SU-DHL-6 (cell line): ENCODE measurements around the gene VSTM2B.
"Not testable (repeated sequence)": the region's sequence is repeated elsewhere in the genome, so short reads cannot be mapped to it uniquely, and the experiment has no call there.

Experiments used
- H2AFZ ChIP-seq: fragments of 200-600 bp; sonication (generic); 2 replicates; pipeline ENCODE4 v1.6.1; 2014; ENCODE audit warnings: low read depth, mild to moderate bottlenecking, moderate library complexity, mixed read lengths, antibody characterized with exemption, low read length; ENCODE audit not compliant: severe bottlenecking
- H3F3A ChIP-seq: fragments of 200-600 bp; shearing (Covaris generic); 2 replicates; pipeline ENCODE4 v1.6.0; 2016; ENCODE audit warnings: antibody characterized with exemption, mild to moderate bottlenecking; ENCODE audit not compliant: insufficient read depth
- H3K27ac ChIP-seq: fragments of 200-600 bp; sonication (generic); 2 replicates; pipeline ENCODE4 v1.5.1; 2016; ENCODE audit warnings: low read depth, mild to moderate bottlenecking, low read length, moderate library complexity, mixed read lengths
- H3K27me3 ChIP-seq: fragments of 200-600 bp; sonication (generic), shearing (Covaris generic); 2 replicates; pipeline ENCODE4 v1.6.0; 2014; ENCODE audit warnings: mild to moderate bottlenecking, low read length
- H3K36me3 ChIP-seq: fragments of 200-600 bp; sonication (generic); 2 replicates; pipeline ENCODE4 v1.6.1; 2014; ENCODE audit warnings: mild to moderate bottlenecking, low read length, mixed read lengths
- H3K4me2 ChIP-seq: fragments of 300-600, 200-600 bp; shearing (Covaris generic), sonication (generic); 2 replicates; pipeline ENCODE4 v1.6.0; 2014; ENCODE audit warnings: low read length, low read depth, mild to moderate bottlenecking; ENCODE audit not compliant: poor library complexity, severe bottlenecking
- H3K4me3 ChIP-seq: fragments of 200-600 bp; sonication (generic); 2 replicates; pipeline ENCODE4 v1.5.1; 2014; ENCODE audit warnings: antibody characterized with exemption, low read length, mild to moderate bottlenecking, mixed read lengths; ENCODE audit not compliant: insufficient read depth, poor library complexity, severe bottlenecking
- H3K79me2 ChIP-seq: fragments of 200-600 bp; sonication (generic); 2 replicates; pipeline ENCODE4 v1.6.1; 2014; ENCODE audit warnings: mild to moderate bottlenecking, low read length, moderate library complexity; ENCODE audit not compliant: insufficient read depth
- H3K9ac ChIP-seq: fragments of 200-600 bp; sonication (generic); 2 replicates; pipeline ENCODE4 v1.7.0; 2014; ENCODE audit warnings: mild to moderate bottlenecking, low read length
- H3K9me2 ChIP-seq: fragments of 200-600 bp; sonication (generic); replicated peaks from 2 replicates; pipeline ENCODE4 v1.6.1; 2014; ENCODE audit warnings: low read length; ENCODE audit not compliant: insufficient read depth
- H3K9me3 ChIP-seq: fragments of 200-600 bp; sonication (generic); 2 replicates; pipeline ENCODE4 v1.6.1; 2014; ENCODE audit warnings: low read length, mixed read lengths; ENCODE audit not compliant: insufficient read depth
- H4K20me1 ChIP-seq: fragments of 200-600 bp; sonication (generic); 2 replicates; pipeline ENCODE4 v1.6.1; 2014; ENCODE audit warnings: low read depth, mild to moderate bottlenecking, antibody characterized with exemption, low read length, moderate library complexity, mixed read lengths
- EZH2phosphoT487 ChIP-seq: fragments of 200-600 bp; sonication (generic), shearing (Covaris generic); conservative IDR thresholded peaks from 2 replicates; pipeline ENCODE4 v1.6.1; 2018; ENCODE audit warnings: mild to moderate bottlenecking, antibody characterized with exemption, low read length, moderate library complexity, mixed read lengths
- TF ChIP-seq, protein P1 (sequence below): fragments of 200-600 bp; sonication (generic); IDR thresholded peaks from one replicate; pipeline ENCODE4 v1.5.1; 2017; ENCODE audit warnings: antibody characterized with exemption, mild to moderate bottlenecking, low read length, moderate library complexity; ENCODE audit not compliant: insufficient read depth, poor library complexity, severe bottlenecking

The VSTM2B gene

DNA sequence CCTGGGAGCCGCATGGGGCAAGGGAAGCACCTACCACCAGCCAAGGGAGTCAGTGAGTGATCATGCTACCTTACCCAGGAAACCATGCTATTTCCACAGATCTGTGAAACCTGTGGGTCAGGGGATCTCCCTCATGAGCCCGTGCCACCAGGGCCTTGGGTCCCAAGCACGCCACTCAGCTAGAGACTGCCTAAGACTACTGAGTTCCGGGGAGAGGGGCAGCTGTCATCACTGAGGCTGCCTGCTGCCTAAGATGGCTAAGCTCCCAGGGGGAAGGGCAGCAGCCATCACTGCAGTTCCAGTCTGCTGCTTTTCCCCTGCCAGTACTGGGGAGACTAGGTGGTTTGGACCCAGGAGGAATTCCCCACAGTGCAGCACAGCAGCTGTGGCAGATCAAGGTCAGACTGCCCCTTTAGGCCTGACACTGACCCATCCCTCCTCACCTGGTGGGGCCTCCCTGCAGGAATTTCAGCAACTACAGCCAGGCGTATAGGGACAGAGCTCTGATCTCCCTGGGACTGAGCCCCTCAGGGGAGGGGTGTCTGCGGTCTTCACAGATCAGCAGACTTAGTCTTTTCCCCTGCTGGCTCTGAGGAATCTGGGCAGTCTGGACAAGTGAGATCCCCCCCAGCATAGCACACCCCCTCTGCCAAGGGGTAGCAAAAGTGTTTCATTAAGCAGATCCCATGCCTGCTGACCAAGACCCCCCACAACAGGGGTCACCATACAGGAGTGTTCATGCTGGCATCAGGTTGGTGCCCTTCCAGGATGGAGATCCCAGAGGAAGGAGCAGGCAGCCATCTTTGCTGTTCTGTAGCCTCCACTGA, 26.9 kb downstream of the VSTM2B start:
- no peak overlapping the region for H3K4me2 ChIP-seq
- H3K9me3 ChIP-seq: no peaks in the 10 kb centered on the region

DNA sequence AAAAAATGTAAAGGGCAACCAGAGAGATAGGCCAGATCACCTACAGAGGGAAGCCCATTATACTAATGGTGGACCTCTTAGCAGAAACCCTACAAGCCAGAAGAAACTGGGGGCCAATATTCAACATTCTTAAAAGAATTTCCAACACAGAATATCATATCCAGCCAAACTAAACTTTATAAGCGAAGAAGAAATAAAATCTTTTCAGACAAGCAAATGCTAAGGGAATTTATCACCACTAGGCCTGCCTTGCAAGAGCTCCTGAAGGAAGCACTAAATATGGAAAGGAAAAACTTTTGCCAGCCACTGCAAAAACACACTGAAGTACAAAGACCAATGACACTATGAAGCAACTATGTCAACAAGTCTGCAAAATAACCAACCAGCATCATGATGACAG, 28.4 kb downstream of the VSTM2B start:
- Histone ChIP-seq H3K27me3 (no peaks in the 10 kb centered on the region), H3F3A (no peaks in the 10 kb centered on the region), H3K36me3 (no peaks in the 10 kb centered on the region), H3K4me2 (no peak overlapping the region), H3K9me2 (no peaks in the 10 kb centered on the region), H4K20me1 (no peaks in the 10 kb centered on the region), H2AFZ (no peak overlapping the region), H3K27ac (no peak overlapping the region), H3K79me2 (no peaks in the 10 kb centered on the region), H3K4me3 (no peak overlapping the region), H3K9ac (no peak overlapping the region), H3K9me3 (no peaks in the 10 kb centered on the region)
- TF ChIP-seq EZH2phosphoT487: no peak

More for the DNA sequence above, 26.9 kb downstream of the VSTM2B start:
- Histone ChIP-seq H3K9me2 (no peaks in the 10 kb centered on the region), H3K27me3 (no peaks in the 10 kb centered on the region), H3K27ac (no peak overlapping the region), H2AFZ (no peak overlapping the region), H3F3A (no peaks in the 10 kb centered on the region), H3K36me3 (no peaks in the 10 kb centered on the region), H3K79me2 (no peaks in the 10 kb centered on the region), H3K9ac (no peak overlapping the region), H3K4me3 (no peak overlapping the region), H4K20me1 (no peaks in the 10 kb centered on the region)
- TF ChIP-seq, protein P1, sequence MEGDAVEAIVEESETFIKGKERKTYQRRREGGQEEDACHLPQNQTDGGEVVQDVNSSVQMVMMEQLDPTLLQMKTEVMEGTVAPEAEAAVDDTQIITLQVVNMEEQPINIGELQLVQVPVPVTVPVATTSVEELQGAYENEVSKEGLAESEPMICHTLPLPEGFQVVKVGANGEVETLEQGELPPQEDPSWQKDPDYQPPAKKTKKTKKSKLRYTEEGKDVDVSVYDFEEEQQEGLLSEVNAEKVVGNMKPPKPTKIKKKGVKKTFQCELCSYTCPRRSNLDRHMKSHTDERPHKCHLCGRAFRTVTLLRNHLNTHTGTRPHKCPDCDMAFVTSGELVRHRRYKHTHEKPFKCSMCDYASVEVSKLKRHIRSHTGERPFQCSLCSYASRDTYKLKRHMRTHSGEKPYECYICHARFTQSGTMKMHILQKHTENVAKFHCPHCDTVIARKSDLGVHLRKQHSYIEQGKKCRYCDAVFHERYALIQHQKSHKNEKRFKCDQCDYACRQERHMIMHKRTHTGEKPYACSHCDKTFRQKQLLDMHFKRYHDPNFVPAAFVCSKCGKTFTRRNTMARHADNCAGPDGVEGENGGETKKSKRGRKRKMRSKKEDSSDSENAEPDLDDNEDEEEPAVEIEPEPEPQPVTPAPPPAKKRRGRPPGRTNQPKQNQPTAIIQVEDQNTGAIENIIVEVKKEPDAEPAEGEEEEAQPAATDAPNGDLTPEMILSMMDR: no peak

DNA sequence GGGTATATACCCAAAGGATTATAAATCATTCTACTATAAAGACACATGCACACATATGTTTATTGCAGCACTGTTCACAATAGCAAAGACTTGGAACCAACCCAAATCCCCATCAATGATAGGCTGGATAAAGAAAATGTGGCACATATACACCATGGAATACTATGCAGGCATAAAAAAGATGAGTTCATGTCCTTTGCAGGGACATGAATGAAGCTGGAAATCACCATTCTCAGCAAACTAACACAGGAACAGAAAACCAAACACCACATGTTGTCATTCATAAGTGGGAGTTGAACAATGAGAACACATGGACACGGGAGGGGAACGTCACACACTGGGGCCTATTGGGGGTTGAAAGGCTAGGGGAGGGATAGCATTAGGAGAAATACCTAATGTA, 33.3 kb downstream of the VSTM2B start:
- H3K36me3 ChIP-seq, H3K4me2 ChIP-seq, H3K9me3 ChIP-seq, H3F3A ChIP-seq, H3K9me2 ChIP-seq, H3K79me2 ChIP-seq, H4K20me1 ChIP-seq, H2AFZ ChIP-seq, H3K27me3 ChIP-seq, H3K9ac ChIP-seq, H3K27ac ChIP-seq, H3K4me3 ChIP-seq: not testable (repeated sequence)

DNA sequence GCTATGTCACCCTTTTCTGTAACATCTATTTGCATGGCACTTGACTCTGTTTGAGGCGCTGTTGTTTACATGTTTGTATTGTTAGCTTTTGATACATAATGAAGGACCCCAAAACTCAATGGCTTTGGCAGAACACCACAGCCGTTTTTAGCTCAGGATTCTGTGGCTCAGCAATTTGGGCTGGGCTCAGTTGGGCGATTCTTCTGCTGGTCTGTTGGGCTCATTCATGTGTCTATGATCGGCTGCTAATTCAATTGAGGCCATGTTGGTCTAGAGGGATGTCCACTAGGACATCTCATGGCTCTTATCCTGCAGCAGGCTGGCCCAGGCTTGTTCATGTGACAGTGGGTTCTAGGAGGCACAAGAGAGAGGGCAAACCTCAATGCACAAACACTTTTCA, 33.9 kb downstream of the VSTM2B start:
- Histone ChIP-seq H3K9me2 (no peaks in the 10 kb centered on the region), H4K20me1 (no peaks in the 10 kb centered on the region), H3K4me2 (no peak overlapping the region), H3F3A (no peaks in the 10 kb centered on the region), H3K9ac (no peak overlapping the region), H3K27me3 (no peaks in the 10 kb centered on the region), H3K36me3 (no peaks in the 10 kb centered on the region), H3K27ac (no peak overlapping the region), H3K9me3 (no peaks in the 10 kb centered on the region), H3K79me2 (no peaks in the 10 kb centered on the region), H3K4me3 (no peak overlapping the region), H2AFZ (no peak overlapping the region)
- no peak for TF ChIP-seq EZH2phosphoT487
- TF ChIP-seq, protein P1: no peak
